ENCODE data around the gene DARS1.

The DARS1 gene

GRCh38 chr2:135875491-135876065 lies 109.8 kb downstream of the DARS1 start (continued):
- TF ChIP-seq, protein P1, sequence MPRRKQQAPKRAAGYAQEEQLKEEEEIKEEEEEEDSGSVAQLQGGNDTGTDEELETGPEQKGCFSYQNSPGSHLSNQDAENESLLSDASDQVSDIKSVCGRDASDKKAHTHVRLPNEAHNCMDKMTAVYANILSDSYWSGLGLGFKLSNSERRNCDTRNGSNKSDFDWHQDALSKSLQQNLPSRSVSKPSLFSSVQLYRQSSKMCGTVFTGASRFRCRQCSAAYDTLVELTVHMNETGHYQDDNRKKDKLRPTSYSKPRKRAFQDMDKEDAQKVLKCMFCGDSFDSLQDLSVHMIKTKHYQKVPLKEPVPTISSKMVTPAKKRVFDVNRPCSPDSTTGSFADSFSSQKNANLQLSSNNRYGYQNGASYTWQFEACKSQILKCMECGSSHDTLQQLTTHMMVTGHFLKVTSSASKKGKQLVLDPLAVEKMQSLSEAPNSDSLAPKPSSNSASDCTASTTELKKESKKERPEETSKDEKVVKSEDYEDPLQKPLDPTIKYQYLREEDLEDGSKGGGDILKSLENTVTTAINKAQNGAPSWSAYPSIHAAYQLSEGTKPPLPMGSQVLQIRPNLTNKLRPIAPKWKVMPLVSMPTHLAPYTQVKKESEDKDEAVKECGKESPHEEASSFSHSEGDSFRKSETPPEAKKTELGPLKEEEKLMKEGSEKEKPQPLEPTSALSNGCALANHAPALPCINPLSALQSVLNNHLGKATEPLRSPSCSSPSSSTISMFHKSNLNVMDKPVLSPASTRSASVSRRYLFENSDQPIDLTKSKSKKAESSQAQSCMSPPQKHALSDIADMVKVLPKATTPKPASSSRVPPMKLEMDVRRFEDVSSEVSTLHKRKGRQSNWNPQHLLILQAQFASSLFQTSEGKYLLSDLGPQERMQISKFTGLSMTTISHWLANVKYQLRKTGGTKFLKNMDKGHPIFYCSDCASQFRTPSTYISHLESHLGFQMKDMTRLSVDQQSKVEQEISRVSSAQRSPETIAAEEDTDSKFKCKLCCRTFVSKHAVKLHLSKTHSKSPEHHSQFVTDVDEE (CRISPR knock-in tag; IDR thresholded peaks at IDR 0.05) = no peak
- TF ChIP-seq, protein P2, sequence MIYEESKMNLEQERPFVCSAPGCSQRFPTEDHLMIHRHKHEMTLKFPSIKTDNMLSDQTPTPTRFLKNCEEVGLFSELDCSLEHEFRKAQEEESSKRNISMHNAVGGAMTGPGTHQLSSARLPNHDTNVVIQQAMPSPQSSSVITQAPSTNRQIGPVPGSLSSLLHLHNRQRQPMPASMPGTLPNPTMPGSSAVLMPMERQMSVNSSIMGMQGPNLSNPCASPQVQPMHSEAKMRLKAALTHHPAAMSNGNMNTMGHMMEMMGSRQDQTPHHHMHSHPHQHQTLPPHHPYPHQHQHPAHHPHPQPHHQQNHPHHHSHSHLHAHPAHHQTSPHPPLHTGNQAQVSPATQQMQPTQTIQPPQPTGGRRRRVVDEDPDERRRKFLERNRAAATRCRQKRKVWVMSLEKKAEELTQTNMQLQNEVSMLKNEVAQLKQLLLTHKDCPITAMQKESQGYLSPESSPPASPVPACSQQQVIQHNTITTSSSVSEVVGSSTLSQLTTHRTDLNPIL (CRISPR knock-in tag; IDR thresholded peaks at IDR 0.05; ENCODE audit: low read depth) = no peak
- TF ChIP-seq CSDC2 (CRISPR knock-in tag; IDR thresholded peaks at IDR 0.05) = no peak

- no peak for ATAC-seq
- no peak for TF ChIP-seq ESRRG (CRISPR knock-in tag; IDR thresholded peaks at IDR 0.05)
- no peak for TF ChIP-seq ZNF70 (CRISPR knock-in tag; IDR thresholded peaks at IDR 0.05)
- TF ChIP-seq, protein P3, sequence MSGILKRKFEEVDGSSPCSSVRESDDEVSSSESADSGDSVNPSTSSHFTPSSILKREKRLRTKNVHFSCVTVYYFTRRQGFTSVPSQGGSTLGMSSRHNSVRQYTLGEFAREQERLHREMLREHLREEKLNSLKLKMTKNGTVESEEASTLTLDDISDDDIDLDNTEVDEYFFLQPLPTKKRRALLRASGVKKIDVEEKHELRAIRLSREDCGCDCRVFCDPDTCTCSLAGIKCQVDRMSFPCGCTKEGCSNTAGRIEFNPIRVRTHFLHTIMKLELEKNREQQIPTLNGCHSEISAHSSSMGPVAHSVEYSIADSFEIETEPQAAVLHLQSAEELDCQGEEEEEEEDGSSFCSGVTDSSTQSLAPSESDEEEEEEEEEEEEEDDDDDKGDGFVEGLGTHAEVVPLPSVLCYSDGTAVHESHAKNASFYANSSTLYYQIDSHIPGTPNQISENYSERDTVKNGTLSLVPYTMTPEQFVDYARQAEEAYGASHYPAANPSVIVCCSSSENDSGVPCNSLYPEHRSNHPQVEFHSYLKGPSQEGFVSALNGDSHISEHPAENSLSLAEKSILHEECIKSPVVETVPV (CRISPR knock-in tag; IDR thresholded peaks at IDR 0.05) = no peak
- TF ChIP-seq, protein P2 (CRISPR knock-in tag; IDR thresholded peaks at IDR 0.05; ENCODE audit: low read depth) = no peak
- no peak for TF ChIP-seq ISL1 (CRISPR knock-in tag; IDR thresholded peaks at IDR 0.05)
- no peak for TF ChIP-seq PPARA (CRISPR knock-in tag; IDR thresholded peaks at IDR 0.05; ENCODE audit: borderline replicate concordance)
- no peak for TF ChIP-seq OSR1 (CRISPR knock-in tag; IDR thresholded peaks at IDR 0.05)
- TF ChIP-seq CSDC2 (CRISPR knock-in tag; IDR thresholded peaks at IDR 0.05) = no peak
- TF ChIP-seq TCF4 (CRISPR knock-in tag; IDR thresholded peaks at IDR 0.05; ENCODE audit: borderline replicate concordance) = no peak
- TF ChIP-seq, protein P4, sequence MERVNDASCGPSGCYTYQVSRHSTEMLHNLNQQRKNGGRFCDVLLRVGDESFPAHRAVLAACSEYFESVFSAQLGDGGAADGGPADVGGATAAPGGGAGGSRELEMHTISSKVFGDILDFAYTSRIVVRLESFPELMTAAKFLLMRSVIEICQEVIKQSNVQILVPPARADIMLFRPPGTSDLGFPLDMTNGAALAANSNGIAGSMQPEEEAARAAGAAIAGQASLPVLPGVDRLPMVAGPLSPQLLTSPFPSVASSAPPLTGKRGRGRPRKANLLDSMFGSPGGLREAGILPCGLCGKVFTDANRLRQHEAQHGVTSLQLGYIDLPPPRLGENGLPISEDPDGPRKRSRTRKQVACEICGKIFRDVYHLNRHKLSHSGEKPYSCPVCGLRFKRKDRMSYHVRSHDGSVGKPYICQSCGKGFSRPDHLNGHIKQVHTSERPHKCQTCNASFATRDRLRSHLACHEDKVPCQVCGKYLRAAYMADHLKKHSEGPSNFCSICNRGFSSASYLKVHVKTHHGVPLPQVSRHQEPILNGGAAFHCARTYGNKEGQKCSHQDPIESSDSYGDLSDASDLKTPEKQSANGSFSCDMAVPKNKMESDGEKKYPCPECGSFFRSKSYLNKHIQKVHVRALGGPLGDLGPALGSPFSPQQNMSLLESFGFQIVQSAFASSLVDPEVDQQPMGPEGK (CRISPR knock-in tag; IDR thresholded peaks at IDR 0.05; ENCODE audit: borderline replicate concordance) = no peak
- no peak for TF ChIP-seq ZNF8 (CRISPR knock-in tag; IDR thresholded peaks at IDR 0.05)
- TF ChIP-seq, protein P5, sequence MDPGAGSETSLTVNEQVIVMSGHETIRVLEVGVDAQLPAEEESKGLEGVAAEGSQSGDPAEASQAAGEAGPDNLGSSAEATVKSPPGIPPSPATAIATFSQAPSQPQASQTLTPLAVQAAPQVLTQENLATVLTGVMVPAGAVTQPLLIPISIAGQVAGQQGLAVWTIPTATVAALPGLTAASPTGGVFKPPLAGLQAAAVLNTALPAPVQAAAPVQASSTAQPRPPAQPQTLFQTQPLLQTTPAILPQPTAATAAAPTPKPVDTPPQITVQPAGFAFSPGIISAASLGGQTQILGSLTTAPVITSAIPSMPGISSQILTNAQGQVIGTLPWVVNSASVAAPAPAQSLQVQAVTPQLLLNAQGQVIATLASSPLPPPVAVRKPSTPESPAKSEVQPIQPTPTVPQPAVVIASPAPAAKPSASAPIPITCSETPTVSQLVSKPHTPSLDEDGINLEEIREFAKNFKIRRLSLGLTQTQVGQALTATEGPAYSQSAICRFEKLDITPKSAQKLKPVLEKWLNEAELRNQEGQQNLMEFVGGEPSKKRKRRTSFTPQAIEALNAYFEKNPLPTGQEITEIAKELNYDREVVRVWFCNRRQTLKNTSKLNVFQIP (CRISPR knock-in tag; IDR thresholded peaks at IDR 0.05; ENCODE audit: borderline replicate concordance, low read depth) = no peak
- no peak for TF ChIP-seq TOX (CRISPR knock-in tag; IDR thresholded peaks at IDR 0.05; ENCODE audit: borderline replicate concordance)
- TF ChIP-seq, protein P1 (CRISPR knock-in tag; IDR thresholded peaks at IDR 0.05) = no peak
- no peak for TF ChIP-seq ZC3H10 (CRISPR knock-in tag; IDR thresholded peaks at IDR 0.05)
- no peak for TF ChIP-seq GLIS3 (CRISPR knock-in tag; IDR thresholded peaks at IDR 0.05)
- no peak for TF ChIP-seq SNAI2 (CRISPR knock-in tag; IDR thresholded peaks at IDR 0.05)
- TF ChIP-seq RARB (CRISPR knock-in tag; IDR thresholded peaks at IDR 0.05) = no peak
- TF ChIP-seq ZFP30 (CRISPR knock-in tag; IDR thresholded peaks at IDR 0.05) = no peak
Measured at GRCh38 chr2:135874777-135875365, 110.6 kb downstream of the DARS1 start.
